Measurements from ENCODE around the gene CCDC141.

CCDC141 gene

GRCh38 chr2:178976351-178976750, 73.6 kb downstream of the CCDC141 start:
- Histone ChIP-seq H3K4me3 (replicated peaks; ENCODE audit: insufficient read depth, low read length) (no peak overlapping the region), H3K27me3 (ENCODE audit: insufficient read depth, poor library complexity, severe bottlenecking) (no peaks in the 10 kb centered on the region), H3K27ac (replicated peaks) (no peak overlapping the region)
- TF ChIP-seq POLR2AphosphoS5 (IDR thresholded peaks at IDR 0.05; ENCODE audit: low read depth) (no peak), CTCF (IDR thresholded peaks at IDR 0.05; ENCODE audit: insufficient read depth, low read length) (no peak), GABPA (IDR thresholded peaks at IDR 0.05; ENCODE audit: low read depth) (no peak), SPI1 (IDR thresholded peaks at IDR 0.05; ENCODE audit: borderline replicate concordance, low read depth) (no peak)
- TF ChIP-seq, protein P1, sequence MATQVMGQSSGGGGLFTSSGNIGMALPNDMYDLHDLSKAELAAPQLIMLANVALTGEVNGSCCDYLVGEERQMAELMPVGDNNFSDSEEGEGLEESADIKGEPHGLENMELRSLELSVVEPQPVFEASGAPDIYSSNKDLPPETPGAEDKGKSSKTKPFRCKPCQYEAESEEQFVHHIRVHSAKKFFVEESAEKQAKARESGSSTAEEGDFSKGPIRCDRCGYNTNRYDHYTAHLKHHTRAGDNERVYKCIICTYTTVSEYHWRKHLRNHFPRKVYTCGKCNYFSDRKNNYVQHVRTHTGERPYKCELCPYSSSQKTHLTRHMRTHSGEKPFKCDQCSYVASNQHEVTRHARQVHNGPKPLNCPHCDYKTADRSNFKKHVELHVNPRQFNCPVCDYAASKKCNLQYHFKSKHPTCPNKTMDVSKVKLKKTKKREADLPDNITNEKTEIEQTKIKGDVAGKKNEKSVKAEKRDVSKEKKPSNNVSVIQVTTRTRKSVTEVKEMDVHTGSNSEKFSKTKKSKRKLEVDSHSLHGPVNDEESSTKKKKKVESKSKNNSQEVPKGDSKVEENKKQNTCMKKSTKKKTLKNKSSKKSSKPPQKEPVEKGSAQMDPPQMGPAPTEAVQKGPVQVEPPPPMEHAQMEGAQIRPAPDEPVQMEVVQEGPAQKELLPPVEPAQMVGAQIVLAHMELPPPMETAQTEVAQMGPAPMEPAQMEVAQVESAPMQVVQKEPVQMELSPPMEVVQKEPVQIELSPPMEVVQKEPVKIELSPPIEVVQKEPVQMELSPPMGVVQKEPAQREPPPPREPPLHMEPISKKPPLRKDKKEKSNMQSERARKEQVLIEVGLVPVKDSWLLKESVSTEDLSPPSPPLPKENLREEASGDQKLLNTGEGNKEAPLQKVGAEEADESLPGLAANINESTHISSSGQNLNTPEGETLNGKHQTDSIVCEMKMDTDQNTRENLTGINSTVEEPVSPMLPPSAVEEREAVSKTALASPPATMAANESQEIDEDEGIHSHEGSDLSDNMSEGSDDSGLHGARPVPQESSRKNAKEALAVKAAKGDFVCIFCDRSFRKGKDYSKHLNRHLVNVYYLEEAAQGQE (IDR thresholded peaks at IDR 0.05; ENCODE audit: insufficient replicate concordance, low read depth): no peak
- no peak for DNase-seq (ENCODE audit: low read depth in 1 of 2, low spot score in 1 of 2)

- DNase-seq (ENCODE audit: low read depth in 1 of 2, low spot score in 1 of 2): no peak
- Histone ChIP-seq H3K27ac (replicated peaks) (no peak overlapping the region), H3K4me3 (replicated peaks; ENCODE audit: insufficient read depth, low read length) (no peak overlapping the region), H3K27me3 (ENCODE audit: insufficient read depth, poor library complexity, severe bottlenecking) (no peaks in the 10 kb centered on the region)
- no peak for TF ChIP-seq GABPA (IDR thresholded peaks at IDR 0.05; ENCODE audit: low read depth)
- TF ChIP-seq SPI1 (IDR thresholded peaks at IDR 0.05; ENCODE audit: borderline replicate concordance, low read depth): peak; percentile 67
These were observed 87.0 kb downstream of the CCDC141 start for GRCh38 chr2:178962805-178963433.

GRCh38 chr2:178962152-178962551, 87.8 kb downstream of the CCDC141 start:
- no peak for DNase-seq (ENCODE audit: low read depth in 1 of 2, low spot score in 1 of 2)
- no peak for TF ChIP-seq SPI1 (IDR thresholded peaks at IDR 0.05; ENCODE audit: borderline replicate concordance, low read depth)
- TF ChIP-seq, protein P1 (IDR thresholded peaks at IDR 0.05; ENCODE audit: insufficient replicate concordance, low read depth): peak; percentile 71
- Histone ChIP-seq H3K4me3 (replicated peaks; ENCODE audit: insufficient read depth, low read length) (no peak overlapping the region), H3K27ac (replicated peaks) (no peak overlapping the region), H3K27me3 (ENCODE audit: insufficient read depth, poor library complexity, severe bottlenecking) (no peaks in the 10 kb centered on the region)

DNA sequence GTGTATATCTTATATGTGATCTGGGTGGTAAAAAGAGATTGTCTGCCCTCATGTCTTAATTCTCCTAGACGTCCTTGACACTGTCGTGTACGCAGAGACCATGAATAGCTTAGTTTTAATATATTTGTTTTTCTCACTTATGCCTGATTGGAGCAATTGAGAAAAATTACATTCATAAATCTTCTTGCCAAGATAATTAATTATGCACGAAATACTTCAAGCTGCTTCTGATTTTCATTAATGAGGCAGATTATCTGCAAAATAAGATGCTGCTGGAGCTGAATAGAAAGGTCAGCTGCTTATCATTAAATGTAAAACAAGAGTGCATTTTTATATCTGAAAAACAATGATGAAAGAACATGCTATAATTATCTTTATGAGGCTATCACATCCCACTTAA, 95.9 kb downstream of the CCDC141 start:
- Histone ChIP-seq H3K27ac (replicated peaks) (no peak overlapping the region), H3K27me3 (ENCODE audit: insufficient read depth, poor library complexity, severe bottlenecking) (no peaks in the 10 kb centered on the region), H3K4me3 (replicated peaks; ENCODE audit: insufficient read depth, low read length) (no peak overlapping the region)
- no peak for DNase-seq (ENCODE audit: low read depth in 1 of 2, low spot score in 1 of 2)
- no peak for TF ChIP-seq SPI1 (IDR thresholded peaks at IDR 0.05; ENCODE audit: borderline replicate concordance, low read depth)
- no peak for TF ChIP-seq GABPA (IDR thresholded peaks at IDR 0.05; ENCODE audit: low read depth)
- TF ChIP-seq, protein P1 (IDR thresholded peaks at IDR 0.05; ENCODE audit: insufficient replicate concordance, low read depth): no peak
- TF ChIP-seq CTCF (IDR thresholded peaks at IDR 0.05; ENCODE audit: insufficient read depth, low read length): no peak
- TF ChIP-seq POLR2AphosphoS5 (IDR thresholded peaks at IDR 0.05; ENCODE audit: low read depth): no peak
